Neural crest cell (in vitro differentiated cells): ENCODE data around the gene GDAP1L1. TPM values are rescaled to one million over a fixed set of nuclear protein-coding genes. Genes with fewer than 3 reads are reported as not detected.
A peak's percentile ranks its signal among the peaks of the same experiment; 100 is the strongest.

Source experiments
- DNase-seq: peaks from one replicate; pipeline ENCODE4 v3.0.0; 2021; ENCODE audit warnings: low read depth, mixed read lengths, low spot score
- H3K27ac Mint-ChIP-seq: one replicate; pipeline ENCODE4 v1.8.0; 2021; ENCODE audit warnings: mild to moderate bottlenecking, mixed read lengths; ENCODE audit not compliant: unreplicated experiment
- H3K27me3 Mint-ChIP-seq: 2 replicates; pipeline ENCODE4 v1.8.0; 2021; ENCODE audit warnings: low read depth, mild to moderate bottlenecking, mixed read lengths
- H3K36me3 Mint-ChIP-seq: 2 replicates; pipeline ENCODE4 v1.8.0; 2021; ENCODE audit warnings: low read depth, mild to moderate bottlenecking, mixed read lengths
- H3K4me1 Mint-ChIP-seq: 2 replicates; pipeline ENCODE4 v1.8.0; 2021; ENCODE audit warnings: mixed read lengths
- H3K4me3 Mint-ChIP-seq: one replicate; pipeline ENCODE4 v1.8.0; 2021; ENCODE audit warnings: mild to moderate bottlenecking, mixed read lengths
- H3K9me3 Mint-ChIP-seq: 2 replicates; pipeline ENCODE4 v1.8.0; 2021; ENCODE audit warnings: mixed read lengths
- CTCF ChIP-seq: fragments of 200-600 bp; sonication (generic); conservative IDR thresholded peaks from 2 replicates; pipeline ENCODE4 v1.5.0; 2021; ENCODE audit warnings: antibody characterized with exemption, mild to moderate bottlenecking
- total RNA-seq: library from RNA; stranded (reverse); gene quantifications from 2 replicates; pipeline ENCODE4 v1.2.1, GENCODE V29; 2021

The GDAP1L1 gene
- total RNA-seq, 1 donor from 2014 or later, result 10.9 TPM

GRCh38 chr20:44255942-44256341 is 8.8 kb downstream of the GDAP1L1 start:
- no peak for DNase-seq
- Mint-ChIP-seq H3K9me3 (no peaks in the 10 kb centered on the region), H3K36me3 (no peaks in the 10 kb centered on the region), H3K4me3 (no peak overlapping the region), H3K4me1 (no peaks in the 10 kb centered on the region), H3K27me3 (no peaks in the 10 kb centered on the region), H3K27ac (no peak overlapping the region)
- no peak for TF ChIP-seq CTCF

GRCh38 chr20:44256961-44257360 is 9.9 kb downstream of the GDAP1L1 start:
- Mint-ChIP-seq H3K9me3 (no peaks in the 10 kb centered on the region), H3K4me3 (no peak overlapping the region), H3K4me1 (no peaks in the 10 kb centered on the region), H3K27me3 (no peaks in the 10 kb centered on the region), H3K36me3 (no peaks in the 10 kb centered on the region), H3K27ac (no peak overlapping the region)
- no peak for TF ChIP-seq CTCF
- no peak for DNase-seq

GRCh38 chr20:44258226-44258890 is 11.2 kb downstream of the GDAP1L1 start:
- Mint-ChIP-seq H3K27me3 (no peaks in the 10 kb centered on the region), H3K4me1 (no peaks in the 10 kb centered on the region), H3K27ac (no peak overlapping the region), H3K36me3 (no peaks in the 10 kb centered on the region), H3K4me3 (no peak overlapping the region), H3K9me3 (no peaks in the 10 kb centered on the region)
- no peak for DNase-seq
- TF ChIP-seq CTCF, result no peak

GRCh38 chr20:44264287-44264686 is 17.2 kb downstream of the GDAP1L1 start:
- no peaks in the 10 kb centered on the region for H3K27me3 Mint-ChIP-seq
- no peak for TF ChIP-seq CTCF
- H3K4me1 Mint-ChIP-seq, result no peaks in the 10 kb centered on the region
- H3K9me3 Mint-ChIP-seq, result no peaks in the 10 kb centered on the region
- DNase-seq, result no peak
- no peaks in the 10 kb centered on the region for H3K36me3 Mint-ChIP-seq
- no peak overlapping the region for H3K27ac Mint-ChIP-seq
- H3K4me3 Mint-ChIP-seq, result no peak overlapping the region

- H3K27me3 Mint-ChIP-seq, result no peaks in the 10 kb centered on the region
These were observed 21.7 kb downstream of the GDAP1L1 start for GRCh38 chr20:44268802-44269201.

More at GRCh38 chr20:44268802-44269201, 21.7 kb downstream of the GDAP1L1 start:
- TF ChIP-seq CTCF, result no peak
- Mint-ChIP-seq H3K4me1 (no peaks in the 10 kb centered on the region), H3K27ac (peak overlapping the region; percentile 3), H3K36me3 (no peaks in the 10 kb centered on the region), H3K4me3 (no peak overlapping the region), H3K9me3 (no peaks in the 10 kb centered on the region)
- DNase-seq, result no peak
